PC-3 (cell line): ENCODE data around the gene SET.

Source experiments
- CTCF ChIP-seq: fragments of 300-600 bp; sonication (generic); conservative IDR thresholded peaks from 2 replicates; pipeline ENCODE4 v1.5.1; 2017; ENCODE audit warnings: antibody characterized with exemption, low read depth, mild to moderate bottlenecking, low read length
- EZH2 ChIP-seq: fragments of 300-600 bp; sonication (generic); IDR thresholded peaks from one replicate; pipeline ENCODE4 v1.6.1; 2017; ENCODE audit warnings: antibody characterized with exemption, mild to moderate bottlenecking, low read length; ENCODE audit not compliant: unreplicated experiment
- EZH2phosphoT487 ChIP-seq: fragments of 300-600 bp; sonication (generic); IDR thresholded peaks from 2 replicates; pipeline ENCODE4 v1.6.1; 2018; ENCODE audit warnings: mild to moderate bottlenecking, antibody characterized with exemption, low read length, borderline replicate concordance

DNA sequence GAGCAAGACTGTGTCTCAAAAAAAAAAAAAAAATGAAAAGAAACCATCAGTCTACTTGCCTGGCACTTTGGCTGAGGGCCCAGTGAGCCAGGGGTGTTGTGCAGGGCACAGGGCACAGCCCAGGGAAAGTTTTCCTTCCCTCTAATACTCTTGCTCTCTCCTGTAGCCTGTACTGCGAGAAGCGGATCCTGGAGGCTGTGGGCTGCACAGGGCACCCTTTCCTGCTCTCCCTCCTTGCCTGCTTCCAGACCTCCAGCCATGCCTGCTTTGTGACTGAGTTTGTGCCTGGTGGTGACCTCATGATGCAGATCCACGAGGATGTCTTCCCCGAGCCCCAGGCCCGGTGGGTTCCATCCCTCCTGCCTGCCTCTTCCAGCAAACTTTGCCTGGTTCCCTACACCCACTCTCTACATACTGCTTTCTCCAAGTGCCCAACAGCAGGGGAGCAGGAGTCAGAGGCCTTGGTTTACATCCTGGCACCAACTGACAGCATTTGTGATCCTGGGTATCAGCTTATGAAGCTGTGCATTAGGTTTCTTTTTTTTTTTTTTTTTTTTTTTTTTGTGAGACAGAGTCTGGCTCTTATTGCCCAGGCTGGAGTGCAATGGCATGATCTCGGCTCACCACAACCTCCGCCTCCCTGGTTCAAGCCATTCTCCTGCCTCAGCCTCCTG lies 27.7 kb downstream of the SET start:
- no peak for TF ChIP-seq CTCF
- no peak for TF ChIP-seq EZH2
- no peak for TF ChIP-seq EZH2phosphoT487
